Psoas muscle (tissue), 8 donors: Measurements from ENCODE around the gene CYS1. TPM values are rescaled to one million over a fixed set of nuclear protein-coding genes. Genes with fewer than 3 reads are reported as not detected.
"Not testable (repeated sequence)": the region's sequence is repeated elsewhere in the genome, so short reads cannot be mapped to it uniquely, and the experiment has no call there.

ENCODE experiments used
- ATAC-seq, 4 donors: fragments of 200-7000 bp; cut with Tn5 transposase; one replicate each; pipeline ENCODE4 v1.9.1; 2020; ENCODE audit warnings: moderate library complexity in 3 of 4, mild to moderate bottlenecking in 2 of 4
- DNase-seq, 2 donors: peaks; one replicate each; pipeline ENCODE4 v3.0.0-alpha.2; 2020
- H3K27ac ChIP-seq: fragments of 200-600 bp; one replicate; pipeline ENCODE4 v1.8.0; 2022
- H3K27me3 ChIP-seq, 3 donors: fragments of 200-600 bp in 1 of 3; one replicate each; pipeline versions ENCODE4 v1.6.1 to v1.8.0; 2013 to 2022; ENCODE audit warnings: low read length in 2 of 3, mild to moderate bottlenecking in 2 of 3, moderate library complexity in 1 of 3; ENCODE audit not compliant: insufficient read depth in 3 of 3
- H3K36me3 ChIP-seq, 2 donors: fragments of 200-600 bp in 1 of 2; one replicate each; pipeline versions ENCODE4 v1.6.1 to v1.8.0; 2013 to 2022; ENCODE audit warnings: low read depth in 1 of 2, mild to moderate bottlenecking in 1 of 2, moderate library complexity in 1 of 2; ENCODE audit not compliant: insufficient read depth in 1 of 2
- H3K4me1 ChIP-seq: fragments of 200-600 bp; one replicate; pipeline ENCODE4 v1.8.0; 2022
- H3K4me3 ChIP-seq: fragments of 200-600 bp; one replicate; pipeline ENCODE4 v1.8.0; 2022; ENCODE audit warnings: mild to moderate bottlenecking
- H3K9me3 ChIP-seq: fragments of 200-600 bp; one replicate; pipeline ENCODE4 v1.8.0; 2022
- WGBS, 3 donors: extraction: QIAGEN DNeasy Blood & Tissue Kit; methylation state at CpG; one replicate each; pipeline versions ENCODE4 v1.1.6 to v1.1.7; 2013; 5-methylcytosine and 5-hydroxymethylcytosine counted together
- intact Hi-C, 2 donors: fragments of 100-400 bp; cut with DNase I; formaldehyde crosslinking; loops; one replicate each; pipeline versions ENCODE4 v1.11.0 to v1.14.2; 2022
- polyA plus RNA-seq, 3 donors: library from polyadenylated mRNA; stranded (reverse); fragments of 200-250 nt; gene quantifications; one replicate each; pipeline ENCODE4 v1.2.3, GENCODE V29; 2013
- total RNA-seq, 4 donors: library from RNA; stranded (reverse); fragmentation: NEBNext Ultra II Directional in 2 of 4; extraction: Animal tissue kit (Norgen Biotek cat#: 25700) in 2 of 4; gene quantifications; one replicate each; pipeline versions ENCODE4 v1.2.1 to v1.2.4, GENCODE V29; 2021 to 2023
- TF ChIP-seq, protein P1 (sequence below): fragments of 200-600 bp; IDR thresholded peaks from one replicate; pipeline ENCODE4 v1.8.0; 2022; ENCODE audit warnings: antibody characterized with exemption
- donor health status: healthy with polysubstance abuse.
- donor health status: DM: no; HTN: no; CAD: no; lungs with moderate emphysema.
- donor health status: Bipolar disorder and iron deficiency.
- donor health status: healthy.
- donor health status: DM: yes; HTN: yes; CAD: no.
- donor health status: DM: no; HTN: no; CAD: no.
- donor health status: DM: no; HTN: no; CAD: no.
- donor health status: DM: yes; HTN: yes; CAD: no.

Gene CYS1
- total and polyA plus RNA-seq, 7 donors, result 0.06 to 0.58 (median 0.13) TPM

DNA sequence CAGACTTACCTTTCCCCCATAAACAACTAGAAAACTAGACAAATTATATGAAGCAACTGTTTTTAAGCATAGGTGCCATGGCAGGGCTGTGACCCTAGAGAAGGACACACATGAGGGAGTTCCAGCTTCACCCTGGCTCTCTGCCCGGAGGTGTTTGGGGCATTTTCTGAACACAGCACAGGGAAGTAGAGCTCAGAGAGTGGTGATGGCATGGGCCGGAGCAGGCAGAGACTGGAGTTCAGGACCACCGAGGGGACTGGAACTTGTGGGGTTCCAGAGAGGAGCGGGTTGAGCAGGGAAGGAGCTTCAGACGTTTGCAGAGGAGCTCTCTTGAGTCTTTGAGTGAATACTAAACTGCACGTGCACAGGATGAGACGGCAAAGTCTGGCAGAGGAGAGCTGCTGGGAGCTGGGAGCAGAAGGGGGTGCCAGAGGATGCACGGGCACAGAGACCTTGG is 63.4 kb downstream of the CYS1 start:
- no peaks in the 10 kb centered on the region for H3K27me3 ChIP-seq
- no peaks in the 10 kb centered on the region for H3K36me3 ChIP-seq
- TF ChIP-seq, protein P1, sequence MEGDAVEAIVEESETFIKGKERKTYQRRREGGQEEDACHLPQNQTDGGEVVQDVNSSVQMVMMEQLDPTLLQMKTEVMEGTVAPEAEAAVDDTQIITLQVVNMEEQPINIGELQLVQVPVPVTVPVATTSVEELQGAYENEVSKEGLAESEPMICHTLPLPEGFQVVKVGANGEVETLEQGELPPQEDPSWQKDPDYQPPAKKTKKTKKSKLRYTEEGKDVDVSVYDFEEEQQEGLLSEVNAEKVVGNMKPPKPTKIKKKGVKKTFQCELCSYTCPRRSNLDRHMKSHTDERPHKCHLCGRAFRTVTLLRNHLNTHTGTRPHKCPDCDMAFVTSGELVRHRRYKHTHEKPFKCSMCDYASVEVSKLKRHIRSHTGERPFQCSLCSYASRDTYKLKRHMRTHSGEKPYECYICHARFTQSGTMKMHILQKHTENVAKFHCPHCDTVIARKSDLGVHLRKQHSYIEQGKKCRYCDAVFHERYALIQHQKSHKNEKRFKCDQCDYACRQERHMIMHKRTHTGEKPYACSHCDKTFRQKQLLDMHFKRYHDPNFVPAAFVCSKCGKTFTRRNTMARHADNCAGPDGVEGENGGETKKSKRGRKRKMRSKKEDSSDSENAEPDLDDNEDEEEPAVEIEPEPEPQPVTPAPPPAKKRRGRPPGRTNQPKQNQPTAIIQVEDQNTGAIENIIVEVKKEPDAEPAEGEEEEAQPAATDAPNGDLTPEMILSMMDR, result no peak
- DNase-seq (no peak), ATAC-seq (no peak)
- no peak overlapping the region for H3K4me3 ChIP-seq
- no peaks in the 10 kb centered on the region for H3K4me1 ChIP-seq
- 81 to 88% (median 88%) methylated on average over 8 of the region's 8 CpGs for WGBS, 3 donors
- no peak overlapping the region for H3K27ac ChIP-seq
- H3K9me3 ChIP-seq, result peaks cover 3% of the 10 kb centered on the region
- intact Hi-C loops, result no loop called here

DNA sequence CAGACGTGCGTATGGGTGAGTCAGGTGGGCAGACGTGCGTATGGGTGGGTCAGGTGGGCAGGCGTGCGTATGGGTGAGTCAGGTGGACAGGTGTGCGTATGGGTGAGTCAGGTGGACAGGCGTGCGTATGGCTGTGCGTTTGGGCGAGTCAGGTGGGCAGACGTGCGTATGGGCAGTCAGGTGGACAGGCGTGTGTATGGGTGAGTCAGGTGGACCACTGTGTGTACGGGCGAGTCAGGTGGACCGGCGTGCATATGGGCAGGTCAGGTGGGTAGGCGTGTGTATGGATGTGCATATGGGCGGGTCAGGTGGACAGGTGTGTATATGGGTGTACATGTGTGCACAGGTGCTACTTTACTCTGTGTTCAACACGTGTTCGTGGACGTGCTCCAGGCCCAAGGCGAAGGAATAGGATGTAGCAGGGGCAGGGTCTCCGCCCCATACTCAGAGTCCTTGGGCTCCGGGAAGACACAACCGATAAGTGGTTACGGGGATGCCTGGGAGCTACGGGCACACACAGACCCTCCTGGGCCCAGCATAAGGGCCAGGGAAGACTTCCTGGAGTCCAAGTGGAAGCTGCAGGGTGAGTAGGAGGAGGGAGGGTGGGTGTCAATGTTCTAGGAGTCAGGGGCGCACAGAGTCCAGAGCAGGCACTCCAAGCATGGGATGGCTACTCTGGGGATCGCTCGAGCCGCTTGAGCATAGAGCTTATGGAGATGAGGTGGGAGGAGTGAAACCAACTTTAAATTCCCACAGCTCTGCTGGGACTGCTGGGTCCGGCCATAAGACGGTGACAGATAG is 64.0 kb downstream of the CYS1 start:
- TF ChIP-seq, protein P1, result no peak

DNA sequence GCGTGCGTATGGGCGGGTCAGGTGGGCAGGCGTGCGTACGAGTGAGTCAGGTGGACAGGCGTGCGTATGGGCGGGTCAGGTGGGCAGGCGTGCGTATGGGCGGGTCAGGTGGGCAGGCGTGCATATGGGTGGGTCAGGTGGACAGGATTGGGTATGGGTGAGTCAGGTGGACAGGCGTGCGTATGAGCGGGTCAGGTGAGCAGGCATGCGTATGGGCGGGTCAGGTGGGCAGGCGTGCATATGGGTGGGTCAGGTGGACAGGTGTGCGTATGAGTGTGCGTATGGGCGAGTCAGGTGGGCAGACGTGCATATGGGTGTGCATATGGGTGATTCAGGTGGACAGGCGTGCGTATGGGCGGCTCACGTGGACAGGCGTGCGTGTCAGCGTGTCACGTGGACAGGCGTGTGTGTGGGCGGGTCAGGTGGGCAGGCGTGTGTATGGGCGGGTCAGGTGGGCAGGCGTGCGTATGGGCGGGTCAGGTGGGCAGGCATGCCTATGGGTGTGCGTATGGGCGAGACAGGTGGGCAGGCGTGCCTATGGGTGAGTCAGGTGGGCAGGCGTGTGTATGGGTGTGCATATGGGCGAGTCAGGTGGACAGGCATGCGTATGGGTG is 64.7 kb downstream of the CYS1 start:
- H3K27me3 ChIP-seq, H3K4me3 ChIP-seq, ATAC-seq, H3K27ac ChIP-seq, H3K4me1 ChIP-seq, intact Hi-C loops, DNase-seq, H3K9me3 ChIP-seq, H3K36me3 ChIP-seq: not testable (repeated sequence)
- WGBS, 3 donors, result 96 to 97% (median 96%) methylated on average over 37 to 44 of the region's 44 CpGs

More for the DNA sequence above, 64.0 kb downstream of the CYS1 start:
- H3K27ac ChIP-seq, result no peak overlapping the region
- DNase-seq (no peak), ATAC-seq (no peak)
- H3K4me1 ChIP-seq, result no peaks in the 10 kb centered on the region
- intact Hi-C loops, result no loop called here
- H3K4me3 ChIP-seq, result no peak overlapping the region
- peaks cover 3% of the 10 kb centered on the region for H3K9me3 ChIP-seq
- WGBS, 3 donors, result 91 to 92% (median 91%) methylated on average over 35 of the region's 35 CpGs
- no peaks in the 10 kb centered on the region for H3K36me3 ChIP-seq
- no peaks in the 10 kb centered on the region for H3K27me3 ChIP-seq

DNA sequence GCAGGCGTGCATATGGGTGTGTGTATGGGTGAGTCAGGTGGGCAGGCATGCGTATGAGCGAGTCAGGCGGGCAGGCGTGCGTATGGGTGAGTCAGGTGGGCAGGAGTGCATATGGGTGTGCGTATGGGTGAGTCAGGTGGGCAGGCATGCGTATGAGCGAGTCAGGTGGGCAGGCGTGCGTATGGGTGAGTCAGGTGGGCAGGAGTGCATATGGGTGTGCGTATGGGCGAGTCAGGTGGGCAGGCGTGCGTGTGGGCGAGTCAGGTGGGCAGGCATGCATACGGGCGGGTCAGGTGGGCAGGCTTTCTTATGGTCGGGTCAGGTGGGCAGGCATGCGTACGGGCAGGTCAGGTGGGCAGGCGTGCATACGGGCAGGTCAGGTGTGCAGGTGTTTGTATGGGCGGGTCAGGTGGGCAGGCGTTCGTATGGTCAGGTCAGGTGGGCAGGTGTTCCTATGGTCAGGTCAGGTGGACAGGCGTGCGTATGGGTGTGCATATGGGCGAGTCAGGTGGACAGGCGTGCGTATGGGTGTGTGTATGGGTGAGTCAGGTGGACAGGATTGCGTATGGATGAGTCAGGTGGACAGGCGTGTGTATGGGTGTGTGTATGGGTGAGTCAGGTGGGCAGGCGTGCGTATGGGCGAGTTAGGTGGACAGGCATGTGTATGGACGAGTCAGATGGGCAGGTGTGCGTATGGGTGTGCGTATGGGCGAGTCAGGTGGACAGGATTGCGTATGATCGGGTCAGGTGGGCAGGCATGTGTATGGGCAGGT is 65.6 kb downstream of the CYS1 start:
- no peaks in the 10 kb centered on the region for H3K36me3 ChIP-seq
- peaks cover 3% of the 10 kb centered on the region for H3K9me3 ChIP-seq
- TF ChIP-seq, protein P1, result no peak
- peaks cover 7% of the 10 kb centered on the region for H3K4me1 ChIP-seq
- intact Hi-C loops, result no loop called here
- no peak overlapping the region for H3K27ac ChIP-seq
- DNase-seq (no peak), ATAC-seq (no peak)
- no peak overlapping the region for H3K4me3 ChIP-seq
- WGBS, 3 donors, result 93 to 95% (median 93%) methylated on average over 40 to 42 of the region's 42 CpGs
- no peaks in the 10 kb centered on the region for H3K27me3 ChIP-seq

DNA sequence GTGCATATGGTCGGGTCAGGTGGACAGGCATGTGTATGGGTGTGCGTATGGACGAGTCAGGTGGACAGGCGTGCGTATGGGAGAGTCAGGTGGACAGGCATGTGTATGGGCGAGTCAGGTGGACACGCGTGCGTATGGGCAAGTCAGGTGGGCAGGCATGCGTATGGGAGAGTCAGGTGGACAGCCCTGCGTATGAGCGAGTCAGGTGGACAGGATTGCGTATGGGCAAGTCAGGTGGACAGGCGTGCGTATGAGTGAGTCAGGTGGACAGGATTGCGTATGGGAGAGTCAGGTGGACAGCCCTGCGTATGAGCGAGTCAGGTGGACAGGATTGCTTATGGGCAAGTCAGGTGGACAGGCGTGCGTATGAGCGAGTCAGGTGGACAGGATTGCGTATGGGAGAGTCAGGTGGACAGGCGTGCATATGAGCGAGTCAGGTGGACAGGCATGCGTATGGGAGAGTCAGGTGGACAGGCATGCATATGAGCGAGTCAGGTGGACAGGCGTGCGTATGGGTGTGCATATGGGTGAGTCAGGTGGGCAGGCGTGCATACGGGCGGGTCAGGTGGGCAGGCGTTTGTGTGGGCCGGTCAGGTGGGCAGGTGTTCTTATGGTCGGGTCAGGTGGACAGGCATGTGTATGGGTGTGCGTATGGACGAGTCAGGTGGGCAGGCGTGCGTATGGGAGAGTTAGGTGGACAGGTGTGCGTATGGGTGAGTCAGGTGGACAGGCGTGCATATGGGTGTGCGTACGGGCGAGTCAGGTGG is 66.4 kb downstream of the CYS1 start:
- H3K27me3 ChIP-seq, intact Hi-C loops, H3K4me3 ChIP-seq, DNase-seq, ATAC-seq, H3K27ac ChIP-seq, H3K9me3 ChIP-seq, H3K36me3 ChIP-seq: not testable (repeated sequence)
- WGBS, 3 donors, result 93 to 96% (median 94%) methylated on average over 43 of the region's 43 CpGs
- H3K4me1 ChIP-seq, result peaks cover 15% of the 10 kb centered on the region
